ENCODE measurements around the gene NCOA7.
A peak's percentile ranks its signal among the peaks of the same experiment; 100 is the strongest.

NCOA7 gene

GRCh38 chr6:125815080-125815910, 24.5 kb downstream of the NCOA7 start:
- DNase-seq, result no peak

DNA sequence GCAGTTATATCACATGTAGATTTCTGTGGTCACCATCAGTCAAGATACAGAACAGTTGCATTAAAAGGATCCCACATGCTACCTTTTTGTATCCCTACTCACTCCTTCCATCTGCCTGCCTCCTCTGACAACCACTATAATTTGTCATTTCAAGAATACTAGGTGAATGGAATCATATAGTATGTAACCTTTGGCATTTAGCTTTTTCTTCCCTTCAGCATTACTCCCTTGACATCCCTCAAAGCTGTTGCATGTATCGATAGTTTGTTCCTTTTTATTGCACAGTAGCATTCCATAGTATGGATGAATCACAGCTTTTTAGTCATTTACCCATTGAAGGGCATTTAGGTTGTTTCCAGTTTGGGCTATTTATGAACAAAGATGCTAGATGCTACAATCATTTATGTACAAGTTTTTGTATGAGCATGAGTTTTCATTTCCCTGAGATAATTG, 26.1 kb downstream of the NCOA7 start:
- no peak for DNase-seq

GRCh38 chr6:125818225-125818657, 27.5 kb downstream of the NCOA7 start:
- DNase-seq, result no peak

DNA sequence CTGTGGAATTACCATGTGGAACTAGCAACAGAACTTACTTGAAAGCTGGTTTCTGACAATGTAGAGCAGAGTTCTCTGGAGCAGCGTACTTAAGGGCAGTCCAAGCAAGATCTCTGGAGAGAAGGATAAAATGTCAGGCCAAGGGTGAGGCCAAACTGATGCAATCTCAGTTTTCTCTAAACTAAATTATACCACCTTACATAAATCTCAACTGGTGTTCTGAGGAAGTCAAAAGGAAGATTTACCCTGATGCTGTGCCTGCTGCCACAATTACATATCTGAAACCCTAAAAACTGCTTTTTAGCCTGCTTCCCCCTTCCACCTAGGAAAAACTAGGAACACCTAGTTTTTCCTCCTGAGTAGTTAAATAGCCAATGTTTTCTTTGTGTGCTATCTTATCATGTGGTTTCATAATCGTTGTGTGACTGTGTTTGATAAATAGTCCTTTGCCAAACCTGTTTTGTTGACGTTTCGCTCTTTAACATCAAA, 28.1 kb downstream of the NCOA7 start:
- DNase-seq, result no peak

- no peak for DNase-seq
Observed at GRCh38 chr6:125819535-125820326, 29.0 kb downstream of the NCOA7 start.

DNA sequence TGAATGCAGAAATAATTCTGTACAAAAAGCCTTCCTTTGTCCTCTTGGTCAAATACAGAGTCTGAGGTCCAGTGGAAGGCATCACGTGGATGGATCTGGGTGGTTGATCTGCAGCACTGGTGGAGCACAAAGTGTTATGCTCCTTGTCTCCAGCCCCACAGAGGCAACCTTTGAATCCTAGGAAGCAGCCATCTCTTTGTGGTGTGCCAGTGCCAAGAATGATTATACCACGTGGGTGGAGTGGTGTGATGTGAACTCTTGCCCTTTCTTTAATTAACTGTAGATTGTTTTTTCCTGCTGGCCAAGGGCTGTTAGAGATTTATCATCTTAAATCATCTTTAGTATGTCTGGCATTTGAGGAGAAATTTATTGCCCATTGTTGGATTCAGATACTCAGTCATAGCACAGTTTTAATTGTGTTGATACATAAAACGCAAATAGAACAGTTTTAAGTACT, 31.1 kb downstream of the NCOA7 start:
- DNase-seq, result peak; percentile 84

DNA sequence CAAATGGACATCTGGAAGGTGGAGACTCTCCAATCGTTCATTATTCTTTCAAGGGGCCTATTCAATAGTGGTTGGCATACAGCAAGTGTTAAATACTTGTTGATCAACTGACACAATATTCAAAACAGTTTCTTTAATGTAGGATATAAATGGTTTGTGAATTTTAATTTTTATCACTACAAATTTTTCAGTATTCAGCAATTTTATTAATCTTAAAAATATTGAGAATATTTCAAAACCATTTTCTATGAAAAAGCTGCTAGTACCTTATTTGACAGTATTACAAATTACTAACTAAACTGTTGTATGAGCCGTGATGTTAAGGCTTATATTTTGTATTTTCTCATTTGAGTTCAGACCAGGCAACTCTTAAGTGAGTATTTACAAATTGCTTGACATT, 32.4 kb downstream of the NCOA7 start:
- no peak for DNase-seq

DNA sequence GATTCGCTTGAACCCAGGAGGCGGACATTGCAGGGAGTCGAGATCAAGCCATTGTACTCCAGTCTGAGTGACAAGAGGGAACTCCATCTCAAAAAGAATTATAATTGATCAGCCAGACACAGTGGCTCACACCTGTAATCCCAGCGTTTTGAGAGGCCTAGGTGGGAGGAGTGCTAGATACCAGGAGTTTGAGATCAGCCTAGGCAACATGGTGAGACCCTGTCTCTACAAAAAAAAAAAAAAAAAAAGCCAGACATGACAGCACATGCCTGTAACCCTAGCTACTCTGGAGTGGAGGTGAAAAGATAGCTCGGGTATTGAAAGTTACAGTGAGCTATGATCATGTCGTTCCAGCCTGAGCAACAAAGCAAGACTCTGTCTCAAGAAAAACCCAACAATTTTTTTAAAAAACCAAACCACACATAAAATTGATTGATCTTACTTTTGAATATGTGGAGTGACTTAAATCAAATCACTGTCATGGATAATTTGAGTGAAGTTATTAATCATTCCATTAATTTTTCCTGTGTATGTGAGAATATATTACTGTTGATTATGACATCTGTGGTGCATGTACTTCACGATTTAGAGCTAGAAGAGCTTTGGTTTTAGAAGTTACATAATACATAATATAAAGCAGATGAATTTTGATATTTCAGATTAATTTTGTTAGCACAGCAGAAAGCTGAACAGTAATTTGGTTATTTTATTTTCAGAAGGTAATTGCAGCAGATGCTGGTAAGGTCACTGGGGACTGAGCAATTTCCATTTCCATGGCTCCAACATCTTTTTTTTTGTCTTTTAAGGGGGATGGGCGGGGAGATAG, 34.4 kb downstream of the NCOA7 start:
- peak; percentile 88 for DNase-seq

DNA sequence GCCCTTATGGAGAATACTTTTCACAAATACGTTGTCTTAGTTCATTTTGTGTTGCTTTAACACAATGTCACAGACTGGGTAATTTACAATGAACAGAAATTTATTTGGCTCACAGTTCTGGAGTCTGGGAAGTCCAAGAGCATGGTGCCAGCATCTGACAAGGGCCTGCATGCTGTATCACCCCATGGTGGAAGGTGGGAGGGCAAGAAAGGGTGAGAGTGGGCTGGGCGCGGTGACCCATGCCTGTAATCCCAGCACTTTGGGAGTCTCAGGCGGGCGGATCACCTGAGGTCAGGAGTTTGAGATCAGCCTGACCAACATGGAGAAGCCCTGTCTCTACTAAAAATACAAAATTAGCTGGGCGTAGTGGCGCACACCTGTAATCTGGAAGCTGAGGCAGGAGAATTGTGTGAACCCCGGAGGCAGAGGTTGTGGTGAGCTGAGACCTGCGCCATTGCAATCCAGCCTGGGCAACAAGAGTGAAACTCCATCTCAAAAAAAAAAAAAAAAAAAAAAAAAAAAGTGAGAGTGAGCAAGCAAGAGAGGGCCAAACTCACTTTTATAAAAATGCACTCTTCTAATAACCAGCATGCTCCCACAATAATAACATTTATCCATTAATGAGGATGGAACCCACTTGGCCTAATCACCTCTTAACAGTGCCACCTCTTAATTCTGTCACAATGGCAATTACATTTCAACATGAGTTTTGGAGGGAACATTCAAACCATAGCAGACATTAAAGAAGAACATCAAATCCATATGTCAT, 36.1 kb downstream of the NCOA7 start:
- no peak for DNase-seq

GRCh38 chr6:125827788-125828320, 37.1 kb downstream of the NCOA7 start:
- DNase-seq, result no peak

DNA sequence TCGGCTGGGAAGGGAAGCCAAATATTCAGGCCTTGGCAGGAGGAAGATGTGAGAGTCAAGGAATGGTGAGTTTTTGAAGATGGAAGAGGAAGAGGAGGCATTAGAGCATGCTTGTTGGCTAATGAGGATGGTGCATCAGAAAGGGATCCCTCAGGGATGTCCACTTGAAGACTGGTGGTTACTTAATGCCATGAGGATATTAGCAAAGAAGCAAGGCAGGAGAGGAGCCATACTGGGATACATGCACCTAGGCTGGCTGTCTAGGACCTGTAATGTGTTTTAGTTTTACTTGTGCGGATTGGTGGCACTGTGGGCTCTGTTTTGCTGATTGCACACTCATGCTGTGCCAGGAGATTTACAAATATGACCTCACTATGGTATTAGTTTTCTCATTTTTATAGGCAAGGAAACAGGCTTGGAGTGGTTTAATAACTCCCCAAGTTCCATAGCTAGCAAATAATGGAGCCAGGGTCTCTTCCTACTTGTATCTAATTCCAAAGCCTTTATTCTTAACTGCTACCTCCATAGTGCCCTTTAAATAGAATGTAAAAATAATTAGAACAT, 37.8 kb downstream of the NCOA7 start:
- DNase-seq, result no peak

GRCh38 chr6:125829433-125829832, 38.7 kb downstream of the NCOA7 start:
- no peak for DNase-seq

DNA sequence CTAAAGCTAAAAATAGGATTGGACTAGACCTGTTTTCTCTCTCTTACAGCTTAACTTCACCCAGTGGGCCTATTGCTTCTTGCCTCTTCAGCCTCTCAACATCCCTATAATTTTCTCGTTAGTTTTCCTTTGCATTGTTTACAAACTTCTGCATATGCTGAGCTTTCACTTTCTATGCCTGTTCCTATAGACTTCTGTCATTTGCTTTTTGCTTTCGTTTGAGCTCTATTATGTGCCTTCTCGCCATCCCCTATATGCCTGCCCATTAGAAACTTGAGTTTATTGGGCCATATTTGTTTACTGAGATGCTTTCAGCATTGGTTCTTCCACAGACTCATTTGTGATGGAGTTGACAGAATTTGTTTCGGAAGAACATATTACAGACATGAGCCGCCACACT, 40.9 kb downstream of the NCOA7 start:
- no peak for DNase-seq

DNA sequence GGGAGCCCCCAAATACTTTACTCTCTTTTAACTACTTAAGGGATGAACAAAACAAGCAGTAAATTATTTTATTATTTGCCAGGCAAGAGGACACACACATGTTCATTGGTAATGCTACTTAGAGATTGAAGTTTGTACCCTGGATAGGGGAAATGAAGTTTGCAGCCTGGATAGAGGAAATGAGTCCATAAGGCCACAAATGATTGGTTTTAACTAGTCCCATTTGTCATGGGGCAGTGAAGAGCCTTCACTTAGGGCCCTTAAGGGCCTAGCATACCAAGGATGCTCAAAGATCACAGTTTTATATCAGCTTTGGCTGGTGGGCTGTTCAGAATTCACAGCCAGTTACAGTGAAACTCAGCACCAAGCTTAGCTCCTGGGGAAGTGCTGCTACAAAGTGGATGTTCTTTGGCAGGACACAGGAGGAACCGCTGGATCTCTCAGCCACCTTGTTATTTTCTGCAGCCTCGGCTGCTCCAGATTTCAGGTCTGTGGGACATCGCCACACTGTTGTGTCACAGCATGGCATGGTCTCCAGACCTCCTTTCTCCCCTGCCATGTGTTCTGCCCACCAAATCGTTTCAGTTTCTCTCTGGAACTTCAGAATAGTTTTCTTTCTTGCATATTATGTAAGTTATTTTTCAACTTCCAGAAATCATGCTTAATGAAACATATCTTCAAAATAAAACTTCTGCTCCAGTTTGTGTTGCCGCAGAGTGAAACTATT, 41.8 kb downstream of the NCOA7 start:
- no peak for DNase-seq

GRCh38 chr6:125834348-125834747, 43.6 kb downstream of the NCOA7 start:
- no peak for DNase-seq

- no peak for DNase-seq
Observed at GRCh38 chr6:125835221-125835744, 44.5 kb downstream of the NCOA7 start.

DNA sequence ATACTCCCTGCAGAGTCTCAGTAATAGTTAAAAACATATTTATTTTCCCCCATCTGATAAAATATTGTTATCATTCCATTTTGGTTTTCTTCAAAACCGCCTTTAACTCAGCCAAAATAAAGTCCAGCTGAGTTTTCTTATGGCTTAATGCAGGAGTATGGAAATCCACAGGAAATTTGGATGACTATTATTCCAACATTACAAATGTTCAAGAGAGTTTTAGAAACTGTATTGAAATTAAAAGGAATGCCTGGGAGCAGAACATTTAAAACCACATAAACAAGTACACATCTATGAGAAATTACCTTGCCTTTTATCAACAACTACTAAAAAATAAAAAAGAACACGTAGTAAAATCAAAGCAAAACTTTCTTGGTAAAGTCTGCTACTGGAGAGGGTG, 45.7 kb downstream of the NCOA7 start:
- DNase-seq, result no peak

DNA sequence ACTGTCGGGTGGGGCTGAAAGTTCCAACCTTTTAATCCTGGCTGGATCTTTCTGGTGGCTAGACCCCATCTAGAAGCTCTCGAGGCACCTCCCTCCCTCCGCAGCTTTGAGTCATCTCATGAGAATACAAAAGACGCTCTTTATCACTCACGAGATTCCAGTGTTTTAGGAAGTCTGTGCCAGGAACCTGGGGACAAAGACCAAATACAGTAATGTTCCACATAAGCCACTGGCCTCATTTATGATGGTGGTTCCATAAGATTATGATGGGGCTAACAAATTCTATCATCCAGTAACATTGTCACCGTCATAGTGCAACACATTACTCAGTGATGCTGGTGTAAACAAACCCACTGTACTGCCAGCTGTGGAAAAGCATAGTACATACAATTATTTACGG, 48.7 kb downstream of the NCOA7 start:
- no peak for DNase-seq

DNA sequence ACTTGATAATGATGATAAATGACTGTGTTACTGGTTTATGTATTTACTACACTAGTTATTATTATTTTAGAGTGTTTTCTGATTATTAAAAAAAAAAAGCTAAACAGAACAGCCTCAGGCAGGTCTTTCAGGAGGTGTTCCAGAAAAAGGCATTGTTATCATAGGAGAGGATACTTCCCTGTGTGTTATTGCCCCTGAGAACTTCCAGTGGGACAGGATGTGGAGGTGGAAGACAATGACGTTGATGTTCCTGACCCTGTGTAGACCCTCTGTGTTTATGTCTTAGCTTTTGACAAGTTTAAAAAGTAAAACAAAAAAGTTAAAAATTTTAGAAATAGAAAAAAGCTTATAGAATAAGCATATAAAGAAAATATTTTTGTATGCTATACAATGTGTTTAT, 49.1 kb downstream of the NCOA7 start:
- DNase-seq, result no peak

GRCh38 chr6:125841356-125842090, 50.8 kb downstream of the NCOA7 start:
- DNase-seq, result no peak

Data from NCI-H2171 treated with DMSO at 0.1 percent for 48 hours (cell line).